VCaP (cell line): Measurements from ENCODE around the gene PRDM15.

ENCODE experiments used
- H3K27ac ChIP-seq: fragments of 450-650 bp; 2 replicates; pipeline ENCODE4 v1.5.1; 2017
- TF ChIP-seq, protein P1 (sequence below): fragments of 450-650 bp; conservative IDR thresholded peaks from 2 replicates; pipeline ENCODE4 v1.5.1; 2017; ENCODE audit warnings: mild to moderate bottlenecking, moderate library complexity

PRDM15 gene

DNA sequence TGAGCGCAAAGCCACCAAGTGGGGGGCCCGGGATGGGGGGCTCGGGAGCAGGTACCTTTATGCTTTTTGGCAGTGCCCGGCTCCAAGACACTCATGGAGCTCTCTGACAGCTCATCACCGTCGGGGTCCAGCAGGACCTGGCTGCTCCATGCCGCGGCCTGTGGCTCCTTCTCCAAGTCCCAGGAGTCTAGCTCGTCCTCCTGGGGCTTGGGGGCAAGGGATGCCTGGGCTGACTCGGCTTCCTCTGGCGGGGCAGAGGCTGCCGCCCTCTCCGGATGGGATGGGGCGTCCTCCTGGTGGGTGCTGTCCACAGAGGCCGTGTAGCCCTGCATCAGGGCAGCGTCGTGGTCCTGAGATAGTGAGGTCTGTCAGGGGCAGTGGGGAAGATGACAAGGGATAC lies 19.9 kb upstream of the PRDM15 start:
- TF ChIP-seq, protein P1, sequence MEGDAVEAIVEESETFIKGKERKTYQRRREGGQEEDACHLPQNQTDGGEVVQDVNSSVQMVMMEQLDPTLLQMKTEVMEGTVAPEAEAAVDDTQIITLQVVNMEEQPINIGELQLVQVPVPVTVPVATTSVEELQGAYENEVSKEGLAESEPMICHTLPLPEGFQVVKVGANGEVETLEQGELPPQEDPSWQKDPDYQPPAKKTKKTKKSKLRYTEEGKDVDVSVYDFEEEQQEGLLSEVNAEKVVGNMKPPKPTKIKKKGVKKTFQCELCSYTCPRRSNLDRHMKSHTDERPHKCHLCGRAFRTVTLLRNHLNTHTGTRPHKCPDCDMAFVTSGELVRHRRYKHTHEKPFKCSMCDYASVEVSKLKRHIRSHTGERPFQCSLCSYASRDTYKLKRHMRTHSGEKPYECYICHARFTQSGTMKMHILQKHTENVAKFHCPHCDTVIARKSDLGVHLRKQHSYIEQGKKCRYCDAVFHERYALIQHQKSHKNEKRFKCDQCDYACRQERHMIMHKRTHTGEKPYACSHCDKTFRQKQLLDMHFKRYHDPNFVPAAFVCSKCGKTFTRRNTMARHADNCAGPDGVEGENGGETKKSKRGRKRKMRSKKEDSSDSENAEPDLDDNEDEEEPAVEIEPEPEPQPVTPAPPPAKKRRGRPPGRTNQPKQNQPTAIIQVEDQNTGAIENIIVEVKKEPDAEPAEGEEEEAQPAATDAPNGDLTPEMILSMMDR = no peak
- H3K27ac ChIP-seq = no peak overlapping the region

GRCh38 chr21:41897700-41898099 lies 18.6 kb upstream of the PRDM15 start:
- no peak overlapping the region for H3K27ac ChIP-seq
- TF ChIP-seq, protein P1 = no peak

DNA sequence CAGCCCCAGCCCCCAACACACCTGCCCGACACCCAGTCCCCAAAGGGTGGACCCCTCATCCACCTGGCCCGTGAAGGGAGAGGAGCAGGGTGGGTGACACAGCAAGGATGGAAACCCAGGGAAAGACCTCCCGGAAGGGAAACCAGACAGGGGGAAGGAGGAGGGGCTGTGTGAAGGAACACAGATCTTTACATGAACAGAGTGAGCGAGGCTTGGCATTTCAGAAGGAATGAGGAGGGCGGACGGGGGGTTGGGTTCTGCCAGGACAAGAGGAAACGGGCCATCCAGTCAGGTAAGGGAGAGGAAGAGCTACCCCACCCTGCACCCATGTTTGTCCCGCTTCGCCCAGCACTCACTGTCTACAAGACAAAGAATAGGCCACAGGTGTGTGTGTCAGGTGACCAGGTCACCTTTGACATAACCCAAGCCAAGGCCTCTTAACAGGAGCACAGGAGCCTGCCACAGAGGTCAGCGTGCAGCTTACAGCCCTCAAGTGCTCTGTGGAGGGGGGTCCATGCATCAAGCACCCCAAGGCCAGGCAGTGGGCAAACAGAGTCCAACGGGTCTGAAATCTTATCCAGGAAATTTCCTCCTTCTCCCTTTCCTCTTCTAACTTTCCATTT lies 18.0 kb upstream of the PRDM15 start:
- TF ChIP-seq, protein P1 = no peak
- no peak overlapping the region for H3K27ac ChIP-seq

- H3K27ac ChIP-seq = no peak overlapping the region
- TF ChIP-seq, protein P1 = no peak
Observed at GRCh38 chr21:41895643-41896493, 16.7 kb upstream of the PRDM15 start.

- TF ChIP-seq, protein P1 = no peak
- no peak overlapping the region for H3K27ac ChIP-seq
Observed at GRCh38 chr21:41894922-41895557, 15.9 kb upstream of the PRDM15 start.

DNA sequence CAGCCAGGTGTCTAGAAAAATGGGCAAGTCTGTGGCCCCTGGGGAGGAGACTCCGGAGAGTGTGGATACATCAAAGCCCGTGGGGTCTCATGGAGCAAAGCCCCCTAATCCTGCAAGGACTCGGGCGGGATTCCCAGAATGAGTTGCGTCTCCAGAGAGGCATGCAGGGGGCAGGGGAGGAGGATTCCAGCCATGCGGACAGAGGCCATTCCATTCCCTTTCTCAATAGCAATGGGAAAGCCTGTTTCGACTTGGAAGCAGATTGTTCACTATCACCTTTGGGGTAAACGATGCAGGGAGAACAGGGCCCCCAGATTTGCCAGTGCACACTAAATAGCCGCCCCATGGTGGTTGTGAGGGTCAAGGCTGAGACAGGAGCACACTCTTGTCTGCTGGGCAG lies 15.4 kb upstream of the PRDM15 start:
- TF ChIP-seq, protein P1 = no peak
- H3K27ac ChIP-seq = no peak overlapping the region

GRCh38 chr21:41892726-41893125 lies 13.6 kb upstream of the PRDM15 start:
- H3K27ac ChIP-seq = no peak overlapping the region
- TF ChIP-seq, protein P1 = no peak
